COR-L47 (cell line): ENCODE data around the gene RARRES1.
"Not testable (repeated sequence)": the region's sequence is repeated elsewhere in the genome, so short reads cannot be mapped to it uniquely, and the experiment has no call there.

Source experiments
- DNase-seq: peaks from one replicate; lab custom pipeline; 2025; lab: John Stamatoyannopoulos, UW

The RARRES1 gene

GRCh38 chr3:158693866-158694456 is 38.3 kb downstream of the RARRES1 start:
- DNase-seq: not testable (repeated sequence)

DNA sequence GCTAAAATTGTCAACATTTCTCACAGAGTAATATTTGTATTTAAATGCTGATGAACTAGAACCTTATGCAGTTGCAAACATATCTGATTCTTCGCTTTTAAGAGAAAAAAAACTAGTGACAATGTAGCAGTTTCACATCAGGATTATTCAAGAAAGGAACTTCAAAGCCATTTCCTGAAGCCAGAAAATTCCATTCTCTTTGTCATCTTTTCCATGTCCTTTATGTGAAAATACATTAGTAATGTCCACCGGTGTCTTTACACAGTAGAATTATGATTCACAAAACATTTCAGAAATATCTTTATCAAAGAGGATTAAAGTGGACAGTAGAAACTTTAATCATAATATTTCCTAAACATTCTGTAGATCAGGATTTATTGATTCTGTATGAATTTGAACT is 47.1 kb downstream of the RARRES1 start:
- no peak for DNase-seq

- no peak for DNase-seq
Observed at GRCh38 chr3:158683230-158683962, 48.9 kb downstream of the RARRES1 start.

- no peak for DNase-seq
Observed at GRCh38 chr3:158680861-158681260, 51.4 kb downstream of the RARRES1 start.

DNA sequence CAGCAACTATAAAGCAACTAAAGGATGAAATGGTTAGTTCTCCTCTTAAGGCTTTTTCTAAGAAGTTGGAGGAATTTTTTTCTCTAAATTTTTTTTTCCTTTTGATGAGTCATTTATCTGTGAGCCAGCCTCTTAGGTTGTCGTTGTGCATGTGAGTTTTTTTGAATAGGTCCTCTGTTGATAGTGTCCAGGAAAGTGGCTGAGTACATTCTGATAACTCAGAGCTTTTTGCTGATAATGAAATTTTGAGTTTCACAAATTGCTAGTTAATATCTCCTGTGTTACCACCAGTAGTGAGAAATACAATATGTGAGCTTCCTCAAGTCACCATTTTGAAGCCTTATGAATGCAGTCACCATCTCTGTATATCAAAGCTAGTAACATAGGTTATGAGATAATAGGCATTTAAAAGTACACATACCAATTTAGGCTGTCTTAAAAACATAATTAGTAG is 52.7 kb downstream of the RARRES1 start:
- no peak for DNase-seq

DNA sequence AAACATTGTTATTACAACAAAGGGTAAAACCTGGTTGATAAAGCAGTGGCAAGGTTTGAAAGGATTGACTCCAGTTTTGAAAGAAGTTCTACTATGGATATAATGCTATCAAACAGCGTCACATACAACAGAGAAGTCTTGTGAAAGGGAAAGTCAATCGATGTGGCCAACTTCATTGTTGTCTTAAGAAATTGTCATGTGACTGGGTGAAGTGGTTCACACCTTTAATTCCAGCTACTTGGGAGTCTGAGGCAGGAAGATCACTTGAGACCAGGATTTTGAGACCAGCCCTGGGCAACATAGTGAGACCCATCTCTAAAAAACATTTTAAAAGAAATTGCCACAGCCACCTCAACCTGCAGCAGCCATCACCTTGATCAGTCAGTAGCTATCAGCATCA is 53.6 kb downstream of the RARRES1 start:
- no peak for DNase-seq

GRCh38 chr3:158672215-158673176 is 59.8 kb downstream of the RARRES1 start, which contains the start of gene LXN:
Gene LXN (minus strand): TSS chr3:158672648. CDS start chr3:158672478, 170 bp downstream.
- DNase-seq: no peak

- DNase-seq: no peak
Observed at GRCh38 chr3:158671821-158672214, 60.4 kb downstream of the RARRES1 start.

DNA sequence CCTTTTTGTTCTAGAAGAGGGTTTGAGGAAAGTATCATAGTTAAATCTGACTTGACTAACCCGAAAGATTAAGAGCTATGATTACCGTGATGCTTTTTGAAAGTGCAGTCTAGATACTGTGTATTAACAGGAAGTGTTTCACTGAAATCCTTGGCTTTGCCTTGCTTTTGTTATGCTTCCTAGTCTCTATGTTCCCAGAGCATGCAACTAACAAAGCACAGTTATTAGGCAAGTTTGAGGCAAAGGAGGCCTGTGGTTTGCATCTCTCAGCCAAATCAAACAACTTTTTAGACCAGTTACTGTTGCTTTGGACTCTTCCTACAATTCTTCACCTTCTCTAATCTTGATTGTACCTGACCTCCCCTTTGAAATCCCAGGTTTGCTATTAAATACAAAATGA is 63.8 kb downstream of the RARRES1 start:
- DNase-seq: no peak

- no peak for DNase-seq
Observed at GRCh38 chr3:158666416-158666815, 65.8 kb downstream of the RARRES1 start.

GRCh38 chr3:158663832-158664231 is 68.4 kb downstream of the RARRES1 start:
- DNase-seq: no peak

DNA sequence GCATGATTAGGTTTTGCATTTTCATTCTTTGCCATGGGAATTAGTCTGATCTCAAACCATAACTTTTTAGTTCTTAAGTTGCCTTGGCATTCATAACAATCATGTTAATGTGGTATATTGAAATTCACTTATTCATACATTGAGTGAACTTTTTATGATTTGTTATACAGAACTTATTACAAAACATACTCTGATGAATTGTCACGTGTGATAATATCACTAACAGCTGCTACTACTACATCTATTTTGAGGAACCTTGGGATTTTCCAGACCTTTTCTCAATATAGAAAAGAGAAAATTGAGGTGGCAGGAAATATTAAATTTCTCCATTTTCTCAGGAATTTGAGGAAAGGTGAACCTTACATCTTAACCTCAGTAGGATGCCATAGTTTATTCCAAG is 69.0 kb downstream of the RARRES1 start:
- DNase-seq: no peak

- DNase-seq: no peak
Observed at GRCh38 chr3:158660711-158661110, 71.5 kb downstream of the RARRES1 start.

GRCh38 chr3:158659454-158660237 is 72.6 kb downstream of the RARRES1 start:
- peak; percentile 70 for DNase-seq

- DNase-seq: no peak
Observed at GRCh38 chr3:158658889-158659288, 73.4 kb downstream of the RARRES1 start.

DNA sequence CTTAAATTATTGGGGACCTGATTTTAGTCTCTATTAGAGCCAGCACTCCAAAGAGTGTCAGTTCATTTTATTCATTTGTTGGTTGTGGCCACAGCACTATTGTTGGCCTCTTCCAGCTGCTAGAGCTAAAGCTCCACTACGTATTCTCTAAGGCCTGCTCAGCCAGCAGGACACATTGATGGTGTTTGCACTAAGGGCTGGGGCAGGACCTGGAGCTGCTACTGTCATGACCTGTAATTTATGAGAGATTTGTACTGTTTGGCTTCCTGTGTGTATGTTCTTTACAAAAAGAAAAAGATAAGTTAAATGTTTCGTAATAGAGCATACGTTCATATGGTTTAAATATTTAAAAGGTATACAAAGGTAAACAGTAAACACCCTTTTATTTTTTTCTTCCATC is 79.8 kb downstream of the RARRES1 start:
- no peak for DNase-seq

DNA sequence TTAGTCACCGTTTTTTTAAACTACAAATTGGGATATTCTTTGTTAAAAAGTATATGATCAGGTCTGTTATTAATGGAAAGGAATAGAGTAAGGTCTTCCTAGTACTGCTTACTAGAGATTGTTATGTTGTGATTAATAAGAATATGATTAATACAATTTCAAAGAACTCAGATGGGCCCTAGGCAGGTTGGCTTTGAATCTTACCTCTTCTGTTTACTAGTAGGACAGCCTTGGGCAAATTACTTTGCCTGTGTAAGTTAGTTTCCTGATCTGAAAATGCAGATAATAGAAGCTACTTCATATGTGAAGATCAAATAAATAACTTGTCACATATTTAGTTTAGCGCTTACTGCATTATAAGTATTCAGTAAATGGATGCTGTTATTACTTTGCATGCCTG is 81.1 kb downstream of the RARRES1 start:
- DNase-seq: no peak

GRCh38 chr3:158649791-158650190 is 82.5 kb downstream of the RARRES1 start:
- DNase-seq: no peak
